Activated naive CD4-positive, alpha-beta T cell treated with anti-CD3 and anti-CD28 coated beads for 36 hours (primary cell): ENCODE measurements around the gene MARK3. TPM values are rescaled to one million over a fixed set of nuclear protein-coding genes. Genes with fewer than 3 reads are reported as not detected.
"Not testable (repeated sequence)": the region's sequence is repeated elsewhere in the genome, so short reads cannot be mapped to it uniquely, and the experiment has no call there.

Experiments
- CTCF ChIA-PET: fragments of 350-600 bp; sonication (Branson Sonifier 250); formaldehyde crosslinking; loops from one replicate; lab custom pipeline; 2021; ENCODE audit warnings: antibody characterized with exemption; lab: Charles Lee
- DNase-seq: peaks from one replicate; pipeline ENCODE4 v3.0.0-alpha.2; 2020
- H3K27ac Mint-ChIP-seq: one replicate; pipeline ENCODE4 v1.8.0; 2021; ENCODE audit warnings: mild to moderate bottlenecking, mixed read lengths
- H3K27me3 Mint-ChIP-seq: one replicate; pipeline ENCODE4 v1.8.0; 2021; ENCODE audit warnings: low read depth, mixed read lengths
- H3K36me3 Mint-ChIP-seq: one replicate; pipeline ENCODE4 v1.8.0; 2021; ENCODE audit warnings: low read depth, mixed read lengths
- H3K4me1 Mint-ChIP-seq: one replicate; pipeline ENCODE4 v1.8.0; 2021; ENCODE audit warnings: low read depth, mixed read lengths
- H3K4me3 Mint-ChIP-seq: one replicate; pipeline ENCODE4 v1.8.0; 2021; ENCODE audit warnings: mild to moderate bottlenecking, moderate library complexity, mixed read lengths
- H3K9me3 Mint-ChIP-seq: one replicate; pipeline ENCODE4 v1.8.0; 2021; ENCODE audit warnings: mixed read lengths
- intact Hi-C: fragments of 100-400 bp; cut with micrococcal nuclease; formaldehyde crosslinking; loops from one replicate; pipeline ENCODE4 v1.15.1; 2023
- total RNA-seq, 2 experiments: library from RNA; stranded (reverse); gene quantifications; one replicate each; pipeline ENCODE4 v1.2.3, GENCODE V29; 2021

The MARK3 gene
- total RNA-seq, 2 experiments from 2014 or later, result 62.2 to 64.7 TPM

GRCh38 chr14:103501041-103501870 lies 116.0 kb downstream of the MARK3 start:
- intact Hi-C loops, result loop anchor here (5.0 kb wide), 1 partner anchor 46 kb away; no protein-coding TSS in a partner anchor
- no peak overlapping the region for H3K4me3 Mint-ChIP-seq
- DNase-seq, result no peak
- peaks cover 7% of the 10 kb centered on the region for H3K4me1 Mint-ChIP-seq
- H3K36me3 Mint-ChIP-seq, result peaks cover 39% of the 10 kb centered on the region
- CTCF ChIA-PET, result interaction anchor here (1.2 to 2.1 kb wide), 2 partner anchors 17 to 61 kb away, joined by 3 to 5 read pairs; partner anchors contain the start of genes BAG5 and COA8
- H3K27me3 Mint-ChIP-seq, result no peaks in the 10 kb centered on the region
- no peak overlapping the region for H3K27ac Mint-ChIP-seq
- H3K9me3 Mint-ChIP-seq, result no peaks in the 10 kb centered on the region

GRCh38 chr14:103501921-103502669 lies 116.9 kb downstream of the MARK3 start:
- H3K36me3 Mint-ChIP-seq, result peaks cover 40% of the 10 kb centered on the region
- DNase-seq, result no peak
- H3K27me3 Mint-ChIP-seq, result no peaks in the 10 kb centered on the region
- H3K4me1 Mint-ChIP-seq, result peaks cover 7% of the 10 kb centered on the region
- CTCF ChIA-PET, result interaction anchor here (1.2 to 2.6 kb wide), 3 partner anchors 16 to 61 kb away, joined by 3 to 9 read pairs (median 5); partner anchors contain the start of genes BAG5 and COA8
- intact Hi-C loops, result loop anchor here (5.0 kb wide), 1 partner anchor 45 kb away; no protein-coding TSS in a partner anchor
- no peak overlapping the region for H3K27ac Mint-ChIP-seq
- H3K9me3 Mint-ChIP-seq, result no peaks in the 10 kb centered on the region
- H3K4me3 Mint-ChIP-seq, result no peak overlapping the region

- H3K27me3 Mint-ChIP-seq, result no peaks in the 10 kb centered on the region
- no peak overlapping the region for H3K27ac Mint-ChIP-seq
- intact Hi-C loops, result loop anchor here (5.0 kb wide), 1 partner anchor 44 kb away; no protein-coding TSS in a partner anchor
- no peak for DNase-seq
- CTCF ChIA-PET, result interaction anchor here (2.6 kb wide), 1 partner anchor 15 kb away, joined by 9 read pairs; no protein-coding TSS in a partner anchor
- no peak overlapping the region for H3K4me3 Mint-ChIP-seq
- peaks cover 40% of the 10 kb centered on the region for H3K36me3 Mint-ChIP-seq
- H3K9me3 Mint-ChIP-seq, result no peaks in the 10 kb centered on the region
- peaks cover 7% of the 10 kb centered on the region for H3K4me1 Mint-ChIP-seq
These were observed 117.7 kb downstream of the MARK3 start for GRCh38 chr14:103502877-103503276.

GRCh38 chr14:103503296-103503695 lies 118.1 kb downstream of the MARK3 start:
- Mint-ChIP-seq H3K9me3 (no peaks in the 10 kb centered on the region), H3K4me3 (no peak overlapping the region), H3K4me1 (peaks cover 7% of the 10 kb centered on the region), H3K27me3 (no peaks in the 10 kb centered on the region), H3K27ac (no peak overlapping the region), H3K36me3 (peaks cover 40% of the 10 kb centered on the region)
- intact Hi-C loops, result loop anchor here (5.0 kb wide), 1 partner anchor 44 kb away; no protein-coding TSS in a partner anchor
- no peak for DNase-seq
- CTCF ChIA-PET, result interaction anchor here (2.6 kb wide), 1 partner anchor 15 kb away, joined by 9 read pairs; no protein-coding TSS in a partner anchor

GRCh38 chr14:103504991-103505565 lies 119.9 kb downstream of the MARK3 start:
- peaks cover 41% of the 10 kb centered on the region for H3K36me3 Mint-ChIP-seq
- no peak for DNase-seq
- no peaks in the 10 kb centered on the region for H3K27me3 Mint-ChIP-seq
- no peaks in the 10 kb centered on the region for H3K9me3 Mint-ChIP-seq
- H3K4me3 Mint-ChIP-seq, result no peak overlapping the region
- H3K4me1 Mint-ChIP-seq, result peaks cover 3% of the 10 kb centered on the region
- CTCF ChIA-PET, result interaction anchor here (1.1 to 2.6 kb wide), 3 partner anchors 13 to 114 kb away, joined by 3 to 9 read pairs (median 5); no protein-coding TSS in a partner anchor
- intact Hi-C loops, result loop anchor here (5.0 kb wide), 1 partner anchor 42 kb away; no protein-coding TSS in a partner anchor
- H3K27ac Mint-ChIP-seq, result no peak overlapping the region

GRCh38 chr14:103507751-103508150 lies 122.5 kb downstream of the MARK3 start:
- Mint-ChIP-seq H3K9me3 (no peaks in the 10 kb centered on the region), H3K27ac (no peak overlapping the region), H3K4me1 (no peaks in the 10 kb centered on the region), H3K4me3 (no peak overlapping the region), H3K36me3 (peaks cover 26% of the 10 kb centered on the region), H3K27me3 (no peaks in the 10 kb centered on the region)
- no peak for DNase-seq
- intact Hi-C loops, result no loop called here
- CTCF ChIA-PET, result interaction anchor here (1.2 kb wide), 1 partner anchor 11 kb away, joined by 3 read pairs; no protein-coding TSS in a partner anchor

- intact Hi-C loops, result no loop called here
- no peak for DNase-seq
- H3K27me3 Mint-ChIP-seq, result no peaks in the 10 kb centered on the region
- H3K4me1 Mint-ChIP-seq, result no peaks in the 10 kb centered on the region
- no peaks in the 10 kb centered on the region for H3K9me3 Mint-ChIP-seq
- peaks cover 20% of the 10 kb centered on the region for H3K36me3 Mint-ChIP-seq
- CTCF ChIA-PET, result interaction anchor here (0.8 to 3.0 kb wide), 2 partner anchors 10 to 116 kb away, joined by 3 to 12 read pairs; no protein-coding TSS in a partner anchor
- no peak overlapping the region for H3K4me3 Mint-ChIP-seq
- H3K27ac Mint-ChIP-seq, result no peak overlapping the region
These were observed 123.5 kb downstream of the MARK3 start for GRCh38 chr14:103508521-103509329.

- CTCF ChIA-PET, result interaction anchor here (1.1 to 3.0 kb wide), 3 partner anchors 9 to 166 kb away, joined by 3 to 12 read pairs (median 3); no protein-coding TSS in a partner anchor
- intact Hi-C loops, result no loop called here
- no peak overlapping the region for H3K4me3 Mint-ChIP-seq
- DNase-seq, result no peak
- H3K27ac Mint-ChIP-seq, result no peak overlapping the region
- no peaks in the 10 kb centered on the region for H3K4me1 Mint-ChIP-seq
- no peaks in the 10 kb centered on the region for H3K27me3 Mint-ChIP-seq
- H3K9me3 Mint-ChIP-seq, result no peaks in the 10 kb centered on the region
- H3K36me3 Mint-ChIP-seq, result peaks cover 12% of the 10 kb centered on the region
These were observed 124.9 kb downstream of the MARK3 start for GRCh38 chr14:103509864-103510723.

GRCh38 chr14:103510724-103511693 lies 125.8 kb downstream of the MARK3 start:
- CTCF ChIA-PET, result interaction anchor here (1.1 to 3.0 kb wide), 2 partner anchors 8 to 167 kb away, joined by 3 to 12 read pairs; no protein-coding TSS in a partner anchor
- H3K4me3 Mint-ChIP-seq, result no peak overlapping the region
- H3K27me3 Mint-ChIP-seq, result no peaks in the 10 kb centered on the region
- peaks cover 7% of the 10 kb centered on the region for H3K36me3 Mint-ChIP-seq
- H3K27ac Mint-ChIP-seq, result no peak overlapping the region
- no peaks in the 10 kb centered on the region for H3K4me1 Mint-ChIP-seq
- DNase-seq, result no peak
- intact Hi-C loops, result no loop called here
- H3K9me3 Mint-ChIP-seq, result no peaks in the 10 kb centered on the region

GRCh38 chr14:103512180-103512579 lies 127.0 kb downstream of the MARK3 start:
- H3K4me1 Mint-ChIP-seq, H3K27ac Mint-ChIP-seq, intact Hi-C loops, CTCF ChIA-PET, H3K27me3 Mint-ChIP-seq, H3K9me3 Mint-ChIP-seq, DNase-seq, H3K4me3 Mint-ChIP-seq, H3K36me3 Mint-ChIP-seq: not testable (repeated sequence)
